Activated CD4-positive, CD25-positive, alpha-beta regulatory T cell treated with anti-CD3 and anti-CD28 coated beads, Interleukin-2, amount 50 U/mL, for 24 hours (primary cell): ENCODE measurements around the gene ROMO1.
"Not testable (repeated sequence)": the region's sequence is repeated elsewhere in the genome, so short reads cannot be mapped to it uniquely, and the experiment has no call there.

Experiments
- ATAC-seq, 2 donors: fragments of 150-1000 bp; cut with Tn5 transposase; one replicate each; pipeline ENCODE4 v1.10.0; 2021; ENCODE audit warnings: mild to moderate bottlenecking in 1 of 2, moderate library complexity in 1 of 2

The ROMO1 gene

GRCh38 chr20:35731862-35732643, 32.8 kb downstream of the ROMO1 start:
- no peak for ATAC-seq

DNA sequence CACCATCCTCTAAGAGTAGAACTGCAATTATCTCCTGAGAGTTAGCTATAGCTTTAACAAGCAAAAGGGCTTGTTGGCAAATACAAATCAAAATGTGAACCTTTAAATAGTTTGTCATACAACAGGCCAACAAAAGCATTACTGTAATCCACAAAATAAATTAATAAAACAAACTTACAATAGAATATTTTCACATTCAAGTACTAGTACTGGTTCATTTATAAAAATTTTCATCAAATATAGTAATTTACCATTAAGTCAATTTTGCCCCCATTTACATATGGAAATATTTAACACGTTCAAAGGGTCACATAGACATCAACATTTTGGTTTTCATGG, 33.4 kb downstream of the ROMO1 start:
- ATAC-seq: no peak

DNA sequence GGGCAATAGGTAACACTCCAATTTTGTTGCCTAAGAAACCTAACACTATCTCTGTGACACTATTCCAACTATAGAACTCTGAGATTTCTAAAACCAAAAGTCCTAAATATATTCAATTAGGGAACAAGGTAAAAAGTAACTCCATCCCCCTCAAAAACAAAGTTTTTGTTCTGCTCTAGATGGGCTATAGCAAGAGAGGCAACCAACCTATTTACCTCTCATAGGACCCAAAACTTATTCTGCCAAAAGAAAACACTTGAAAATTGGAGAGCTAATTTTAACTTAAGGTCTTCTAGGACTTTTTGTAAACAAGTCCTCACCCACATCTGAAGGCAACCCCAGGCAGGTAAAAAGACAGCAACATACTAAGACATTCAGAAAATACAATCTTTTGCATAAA, 35.2 kb downstream of the ROMO1 start:
- ATAC-seq: no peak

- no peak for ATAC-seq
These were observed 35.8 kb downstream of the ROMO1 start for GRCh38 chr20:35734777-35735649.

- ATAC-seq: no peak
These were observed 36.7 kb downstream of the ROMO1 start for GRCh38 chr20:35735826-35736470.

GRCh38 chr20:35737865-35738333, 38.7 kb downstream of the ROMO1 start:
- no peak for ATAC-seq

GRCh38 chr20:35738410-35739179, 39.4 kb downstream of the ROMO1 start:
- ATAC-seq: no peak

DNA sequence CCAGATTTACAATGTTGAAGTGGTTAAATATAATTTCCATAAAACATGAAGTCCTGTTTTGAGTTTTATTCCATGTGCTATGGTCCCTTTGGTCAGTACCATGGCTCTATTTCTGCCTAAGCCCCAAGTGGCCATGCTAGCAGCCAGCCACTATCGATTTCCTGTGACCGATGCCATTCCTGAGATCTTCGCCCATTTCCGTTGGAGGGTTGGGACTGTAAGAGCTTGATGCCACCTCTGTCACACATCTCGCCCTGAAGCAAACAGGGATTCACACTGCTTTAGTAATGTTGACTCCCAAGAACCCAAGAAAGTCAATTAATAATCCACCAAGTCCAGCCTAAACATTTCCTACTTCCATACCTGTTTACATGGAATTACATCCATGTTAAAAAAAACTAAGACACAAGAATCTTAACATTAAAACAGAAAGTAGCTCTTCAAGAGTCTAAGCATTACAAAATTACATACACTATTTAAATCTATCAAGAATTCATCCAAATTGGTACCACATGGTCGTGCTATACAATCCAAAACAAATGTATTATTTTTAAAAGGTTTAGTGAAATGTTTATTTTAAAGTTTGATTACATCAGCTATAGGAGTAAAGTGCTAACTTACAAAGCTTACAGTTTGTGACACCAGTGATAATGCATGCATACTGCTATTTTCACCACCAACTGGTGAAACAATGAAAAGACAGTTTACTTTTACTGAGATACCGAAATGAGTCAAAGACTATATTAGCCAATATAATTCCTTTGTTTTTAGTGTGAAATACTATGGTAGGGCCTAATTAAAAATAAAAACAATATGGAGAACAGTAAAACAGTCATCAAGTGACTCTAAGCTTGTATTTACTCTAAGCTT, 40.3 kb downstream of the ROMO1 start:
- ATAC-seq: no peak

- peak; percentile 82 to 88 for ATAC-seq
These were observed 42.9 kb downstream of the ROMO1 start, which contains the start of gene RBM39 for GRCh38 chr20:35741892-35742740. TSS of gene RBM39 (minus strand) at chr20:35742260. CDS start at chr20:35740874, 1,386 bp downstream.

DNA sequence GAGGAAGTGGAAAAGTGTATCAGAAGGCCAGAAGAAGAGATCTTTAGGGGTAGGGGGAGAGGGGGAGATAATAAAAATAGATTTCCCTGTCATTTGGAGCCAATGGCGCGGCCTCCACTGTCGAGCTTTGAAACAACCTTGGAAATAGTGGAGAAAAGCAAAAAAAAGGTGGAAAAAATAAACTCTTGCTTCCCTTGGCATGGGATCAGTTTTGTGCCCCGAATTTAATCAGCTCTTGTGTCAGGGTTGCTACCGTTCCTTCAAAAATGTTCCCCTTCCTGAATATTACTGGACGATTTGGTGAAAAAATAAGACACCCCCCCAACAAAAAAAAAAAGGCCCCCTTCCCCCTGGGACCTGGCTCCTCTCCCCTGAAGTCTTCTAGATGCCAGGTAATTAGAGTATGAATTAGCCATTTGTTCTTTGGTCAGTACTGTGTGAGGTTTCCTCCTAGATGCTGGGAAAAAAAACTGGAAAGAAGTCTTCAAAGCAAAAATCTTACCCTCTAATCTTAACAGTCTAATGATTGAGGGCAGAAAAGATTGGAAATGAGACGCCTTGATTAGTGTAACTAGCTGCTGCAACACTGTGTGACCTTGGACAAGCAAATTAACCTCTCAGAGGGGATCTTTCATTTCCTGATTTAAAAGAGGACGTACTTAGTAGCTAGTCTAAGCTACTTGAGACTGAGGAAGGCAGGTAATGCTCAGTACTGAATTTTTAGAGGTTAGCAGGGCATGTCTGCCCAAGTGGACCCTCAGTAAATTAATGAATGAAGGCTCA, 43.7 kb downstream of the ROMO1 start:
- ATAC-seq: no peak

GRCh38 chr20:35743693-35744491, 44.7 kb downstream of the ROMO1 start:
- ATAC-seq: no peak

DNA sequence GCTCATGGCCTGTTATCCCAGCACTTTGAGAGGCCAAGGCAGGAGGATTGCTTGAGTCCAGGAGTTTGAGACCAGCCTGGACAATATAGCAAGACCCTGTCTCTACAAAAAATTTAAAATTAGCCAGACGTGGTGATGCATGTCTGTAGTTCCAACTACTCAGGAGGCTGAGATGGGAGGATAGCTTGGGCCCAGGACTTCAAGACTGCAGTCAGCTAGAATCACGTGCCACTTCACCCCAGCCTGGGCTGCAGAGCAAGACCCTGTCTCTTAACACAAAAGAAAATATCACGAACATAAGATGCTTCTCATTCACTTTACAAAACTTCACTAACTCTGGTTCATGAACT, 45.3 kb downstream of the ROMO1 start:
- ATAC-seq: not testable (repeated sequence)
